DLD1 (cell line): Measurements from ENCODE around the gene CFB.

Source experiments
- in situ Hi-C: cut with HindIII; loops from 2 replicates; pipeline ENCODE4 v1.10.0; 2017; ENCODE audit warnings: low sequenced_read_pairs

Gene CFB

DNA sequence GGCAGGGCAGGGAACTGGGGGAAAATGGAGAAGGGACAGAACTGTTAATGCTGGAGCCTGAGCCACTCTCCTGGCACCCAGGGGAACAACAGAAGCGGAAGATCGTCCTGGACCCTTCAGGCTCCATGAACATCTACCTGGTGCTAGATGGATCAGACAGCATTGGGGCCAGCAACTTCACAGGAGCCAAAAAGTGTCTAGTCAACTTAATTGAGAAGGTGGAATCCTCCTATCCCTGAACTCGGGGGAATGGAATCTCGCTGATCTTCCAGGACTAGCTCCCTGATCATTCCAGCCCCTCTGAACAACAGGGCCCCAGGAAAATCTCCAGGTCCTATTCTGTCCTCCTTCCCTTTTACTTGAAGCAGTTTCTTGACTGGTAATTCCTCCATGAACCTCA lies 2.0 kb downstream of the CFB start:
- in situ Hi-C loops = no loop called here

DNA sequence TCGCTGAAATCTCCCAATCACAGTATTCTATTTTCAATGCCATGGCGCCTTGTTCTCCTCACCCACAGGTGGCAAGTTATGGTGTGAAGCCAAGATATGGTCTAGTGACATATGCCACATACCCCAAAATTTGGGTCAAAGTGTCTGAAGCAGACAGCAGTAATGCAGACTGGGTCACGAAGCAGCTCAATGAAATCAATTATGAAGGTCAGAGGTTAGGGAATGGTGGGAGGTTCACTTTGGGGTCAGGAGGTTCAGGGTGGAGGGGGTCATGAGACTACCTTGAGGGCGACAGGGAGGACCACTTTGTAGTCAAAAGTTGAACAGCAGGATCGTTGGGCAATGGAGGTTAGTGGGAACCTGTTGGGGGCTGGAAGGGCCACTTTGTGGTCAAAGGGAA lies 2.4 kb downstream of the CFB start:
- in situ Hi-C loops = no loop called here

DNA sequence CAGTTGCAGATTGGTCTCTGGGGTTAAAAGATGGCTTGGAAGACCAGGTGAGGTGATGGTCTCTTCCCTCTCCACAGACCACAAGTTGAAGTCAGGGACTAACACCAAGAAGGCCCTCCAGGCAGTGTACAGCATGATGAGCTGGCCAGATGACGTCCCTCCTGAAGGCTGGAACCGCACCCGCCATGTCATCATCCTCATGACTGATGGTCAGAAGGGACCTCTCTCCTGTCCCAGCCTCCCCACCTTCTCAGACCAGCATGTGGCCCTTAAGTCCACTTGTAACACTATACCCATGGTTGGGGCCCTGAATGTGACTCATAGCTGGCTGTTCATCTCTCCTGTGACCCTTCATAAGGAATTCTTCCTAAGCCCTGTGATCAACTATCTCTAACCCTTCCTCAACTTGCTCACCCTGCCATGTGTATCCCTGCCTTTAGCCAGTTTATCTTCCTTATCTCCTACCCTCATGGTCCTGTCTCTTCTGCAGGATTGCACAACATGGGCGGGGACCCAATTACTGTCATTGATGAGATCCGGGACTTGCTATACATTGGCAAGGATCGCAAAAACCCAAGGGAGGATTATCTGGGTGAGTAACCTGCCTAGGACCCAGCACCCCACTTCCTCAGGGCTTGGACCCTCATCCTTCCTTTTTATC lies 3.0 kb downstream of the CFB start:
- in situ Hi-C loops = no loop called here

DNA sequence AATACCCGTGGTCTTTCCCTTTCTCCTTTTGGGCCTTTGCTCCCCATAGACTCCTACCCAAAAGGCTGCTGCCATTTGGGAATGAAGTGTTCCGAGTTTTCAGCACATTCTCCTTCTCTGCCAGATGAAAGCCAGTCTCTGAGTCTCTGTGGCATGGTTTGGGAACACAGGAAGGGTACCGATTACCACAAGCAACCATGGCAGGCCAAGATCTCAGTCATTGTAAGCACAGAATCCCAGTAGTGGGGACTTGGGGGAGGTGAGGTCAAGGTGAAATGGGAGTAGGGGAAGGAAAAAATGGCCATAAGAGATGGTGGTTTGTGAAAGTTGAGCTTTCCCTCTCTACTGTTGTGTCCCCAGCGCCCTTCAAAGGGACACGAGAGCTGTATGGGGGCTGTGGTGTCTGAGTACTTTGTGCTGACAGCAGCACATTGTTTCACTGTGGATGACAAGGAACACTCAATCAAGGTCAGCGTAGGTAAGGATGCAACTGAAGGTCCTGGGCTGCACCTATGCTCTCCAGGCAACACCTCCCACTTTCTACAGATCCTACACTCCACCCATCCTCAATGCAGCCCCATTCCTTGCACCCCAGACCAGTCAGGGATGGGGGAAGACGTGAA lies 4.1 kb downstream of the CFB start:
- in situ Hi-C loops = no loop called here

DNA sequence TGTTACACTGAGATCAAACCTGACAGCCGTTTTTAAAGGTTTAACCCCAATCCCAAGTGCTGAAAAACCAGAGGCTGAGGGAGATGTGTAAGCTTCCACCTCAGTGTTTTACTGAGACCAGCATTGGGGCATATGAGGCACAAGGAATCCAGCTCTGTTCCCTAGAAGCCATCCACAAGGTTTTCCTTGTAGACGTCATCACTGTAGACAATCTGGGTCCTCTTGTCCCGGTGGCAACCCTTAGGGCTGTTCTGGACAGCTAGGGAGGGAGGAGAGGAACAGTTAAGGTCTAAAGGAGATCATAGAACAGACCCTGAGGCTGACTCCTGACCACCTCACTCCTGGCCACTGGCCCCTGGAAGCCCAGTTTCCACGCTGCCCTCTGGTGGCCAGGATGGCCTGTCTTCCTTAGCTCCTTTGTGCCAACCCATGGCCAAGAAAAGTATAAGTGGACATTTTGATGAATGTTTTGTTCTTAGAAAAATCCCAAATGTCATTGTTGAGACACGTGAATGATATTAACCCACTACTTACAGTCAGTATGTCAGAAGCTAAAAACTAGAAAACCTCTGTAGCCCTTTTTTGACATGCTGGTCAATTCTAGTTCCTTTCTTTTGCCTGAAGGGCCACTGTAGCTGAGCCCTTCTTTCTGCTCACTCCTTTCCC lies 6.4 kb downstream of the CFB start:
- in situ Hi-C loops = no loop called here

DNA sequence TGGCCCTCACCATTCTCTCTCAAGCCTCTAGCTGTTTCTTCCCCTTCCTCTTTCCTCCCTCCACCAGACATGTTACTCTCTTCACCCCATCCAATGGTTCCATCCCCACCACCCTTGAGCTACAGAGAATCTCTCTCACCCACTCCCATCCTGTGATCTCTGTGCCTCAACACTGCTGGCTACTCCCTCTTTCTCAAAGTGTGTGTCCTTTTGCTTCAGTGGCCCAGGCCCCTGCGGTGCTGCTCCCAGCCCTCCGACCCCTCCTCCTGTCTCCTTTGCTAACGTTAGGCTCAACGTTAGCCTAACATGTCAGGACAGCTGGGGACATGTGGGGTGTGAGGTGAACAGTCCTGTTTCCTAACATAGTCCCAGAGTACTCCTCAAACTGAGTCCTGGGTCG lies 7.0 kb downstream of the CFB start:
- in situ Hi-C loops = no loop called here

DNA sequence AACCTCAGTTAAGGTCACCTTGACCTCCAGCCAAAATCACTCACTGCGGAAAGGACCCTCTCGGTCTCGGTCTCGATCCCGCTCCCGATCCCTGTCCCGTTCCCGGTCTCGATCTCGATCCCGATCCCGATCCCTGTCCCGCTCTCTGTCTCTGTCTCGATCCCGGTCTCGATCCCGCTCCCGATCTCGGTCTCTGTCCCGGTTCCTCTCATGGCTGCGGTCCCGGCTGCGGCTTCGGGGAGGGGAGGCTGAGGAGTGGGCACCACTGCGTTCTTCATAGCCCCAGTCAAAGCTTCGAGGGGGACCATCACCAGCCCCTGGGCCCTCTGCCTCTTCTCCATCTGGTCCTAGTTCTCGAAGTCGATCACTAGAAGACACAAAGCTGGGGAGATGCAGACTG lies 8.6 kb downstream of the CFB start:
- in situ Hi-C loops = no loop called here

DNA sequence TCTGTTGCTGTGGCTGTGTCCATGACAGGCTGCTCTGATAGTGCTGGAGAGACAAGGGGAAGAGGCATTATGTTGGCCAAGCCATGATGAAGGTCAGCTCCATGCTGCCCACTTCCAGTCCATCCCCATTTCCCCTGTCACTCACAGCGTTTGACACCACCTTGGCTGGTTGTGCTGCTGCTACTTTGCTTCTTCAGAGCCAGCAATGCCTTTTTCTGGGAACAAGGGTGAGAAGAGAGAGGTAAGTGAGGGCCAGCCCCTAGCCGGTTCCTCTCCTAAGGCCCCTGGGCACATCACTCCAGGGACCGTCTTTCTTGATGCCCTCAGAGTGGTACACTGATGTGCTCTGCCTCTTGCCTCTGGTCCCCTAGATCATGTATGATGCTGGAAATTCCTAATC lies 10.9 kb downstream of the CFB start:
- in situ Hi-C loops = no loop called here

DNA sequence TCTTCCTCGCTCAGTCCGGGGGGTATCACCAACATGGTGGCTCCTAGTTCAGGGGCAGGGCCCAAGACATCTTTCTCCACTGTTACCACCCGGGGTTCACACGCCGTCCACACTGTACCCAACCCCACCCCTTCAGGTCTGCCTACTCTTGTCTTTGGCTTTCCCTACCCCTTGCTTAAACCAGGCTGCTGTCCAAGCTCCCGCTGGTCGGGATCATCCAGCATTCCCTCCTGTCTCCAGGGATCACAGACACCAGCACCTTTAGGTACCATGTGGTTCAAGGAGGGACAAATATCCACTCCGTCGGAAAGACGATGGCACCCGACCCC lies 12.5 kb downstream of the CFB start:
- in situ Hi-C loops = no loop called here

DNA sequence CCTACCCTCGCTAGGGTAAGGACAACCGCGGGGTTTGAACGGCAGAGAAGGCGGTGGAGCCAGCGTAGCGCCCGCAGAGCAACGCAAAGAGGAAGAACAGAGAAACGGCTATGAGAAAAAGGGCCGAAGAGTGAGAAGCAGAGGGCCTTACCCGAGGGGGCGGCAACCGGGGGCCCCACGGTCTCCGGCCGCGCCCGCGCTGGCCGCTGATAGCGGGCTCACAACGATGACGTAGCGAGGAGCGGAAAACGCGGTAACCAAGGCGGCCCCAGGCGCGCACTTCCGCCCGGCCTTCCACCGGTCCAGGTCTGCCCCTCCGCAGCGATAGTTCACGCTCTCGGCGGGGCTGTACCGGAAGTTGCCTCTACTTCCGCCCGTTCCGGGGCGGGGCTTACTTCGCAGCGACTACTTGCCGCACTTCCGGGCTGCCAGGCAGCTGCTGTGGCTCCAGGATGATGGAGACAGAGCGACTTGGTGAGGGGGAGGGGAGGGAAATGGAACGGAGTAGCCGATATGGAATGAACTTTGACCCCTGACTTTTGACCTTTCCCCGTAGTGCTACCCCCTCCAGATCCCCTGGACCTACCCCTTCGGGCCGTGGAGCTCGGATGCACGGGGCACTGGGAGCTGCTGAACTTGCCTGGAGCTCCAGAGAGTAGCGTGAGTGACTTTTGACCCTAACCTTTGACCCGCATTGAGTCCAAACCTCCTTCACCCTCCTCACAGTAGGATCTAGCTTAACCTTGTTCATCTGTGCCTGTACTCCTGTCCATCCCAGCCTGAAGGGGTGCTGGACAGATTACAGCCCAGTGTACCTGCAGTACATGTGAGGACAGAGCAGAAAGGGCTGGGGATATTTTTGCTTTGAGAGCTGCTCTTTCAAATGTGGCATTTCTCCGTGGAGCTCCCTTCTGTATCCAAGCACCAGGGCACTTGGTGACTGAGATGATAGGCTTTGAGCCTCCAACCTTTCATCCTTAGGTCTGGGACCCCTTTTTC lies 13.1 kb downstream of the CFB start, which contains the start of the genes NELFE and SKIC2:
NELFE (minus strand) TSS at position 231 of the 999 bp plus-strand sequence. CDS start 525 bp downstream, outside the sequence.
SKIC2 (plus strand) TSS at position 435 of the 999 bp plus-strand sequence; CDS start at position 453, 18 bp downstream.
- in situ Hi-C loops = no loop called here

DNA sequence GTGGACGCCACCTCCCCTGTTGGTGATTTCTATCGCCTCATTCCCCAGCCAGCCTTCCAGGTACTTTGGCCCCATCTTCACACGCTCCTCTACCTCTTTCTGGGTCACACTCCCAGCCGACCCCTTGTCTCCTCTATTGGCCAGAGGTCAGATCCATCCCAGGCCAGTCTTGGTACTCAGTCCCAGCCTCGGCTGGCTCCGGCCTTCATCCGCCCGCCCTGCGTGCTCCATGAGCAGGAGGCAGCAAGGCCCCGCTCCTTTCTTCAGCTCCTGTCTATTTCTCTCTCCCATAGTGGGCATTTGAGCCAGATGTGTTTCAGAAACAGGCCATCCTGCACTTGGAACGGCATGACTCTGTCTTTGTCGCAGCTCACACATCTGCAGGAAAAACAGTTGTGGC lies 15.7 kb downstream of the CFB start:
- in situ Hi-C loops = no loop called here

DNA sequence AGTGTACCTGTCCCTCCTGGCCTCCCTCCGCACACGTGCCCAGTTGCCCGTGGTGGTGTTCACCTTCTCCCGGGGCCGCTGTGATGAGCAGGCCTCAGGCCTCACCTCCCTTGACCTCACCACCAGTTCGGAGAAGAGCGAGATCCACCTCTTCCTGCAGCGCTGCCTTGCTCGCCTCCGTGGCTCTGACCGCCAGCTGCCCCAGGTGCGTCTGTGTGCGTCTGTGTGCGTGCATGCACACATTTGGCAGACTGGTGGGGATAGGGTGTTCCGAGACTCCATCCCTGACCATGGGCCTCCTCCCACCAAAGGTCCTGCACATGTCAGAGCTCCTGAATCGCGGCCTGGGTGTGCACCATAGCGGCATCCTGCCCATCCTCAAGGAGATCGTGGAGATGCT lies 18.0 kb downstream of the CFB start:
- in situ Hi-C loops = no loop called here

DNA sequence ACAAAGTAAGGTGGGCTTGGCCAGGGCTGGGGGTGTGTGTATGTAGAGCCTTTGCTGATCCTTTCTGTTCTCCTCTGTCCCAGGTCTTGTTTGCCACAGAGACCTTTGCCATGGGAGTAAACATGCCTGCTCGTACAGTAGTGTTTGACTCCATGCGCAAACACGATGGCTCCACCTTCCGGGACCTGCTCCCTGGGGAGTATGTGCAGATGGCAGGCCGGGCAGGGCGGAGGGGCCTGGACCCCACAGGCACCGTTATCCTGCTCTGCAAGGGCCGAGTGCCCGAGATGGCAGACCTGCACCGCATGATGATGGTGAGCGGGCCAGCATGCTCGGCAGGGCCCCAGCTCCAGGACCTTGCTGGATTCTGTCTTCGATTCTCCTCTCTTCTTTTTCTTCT lies 19.8 kb downstream of the CFB start:
- in situ Hi-C loops = no loop called here

DNA sequence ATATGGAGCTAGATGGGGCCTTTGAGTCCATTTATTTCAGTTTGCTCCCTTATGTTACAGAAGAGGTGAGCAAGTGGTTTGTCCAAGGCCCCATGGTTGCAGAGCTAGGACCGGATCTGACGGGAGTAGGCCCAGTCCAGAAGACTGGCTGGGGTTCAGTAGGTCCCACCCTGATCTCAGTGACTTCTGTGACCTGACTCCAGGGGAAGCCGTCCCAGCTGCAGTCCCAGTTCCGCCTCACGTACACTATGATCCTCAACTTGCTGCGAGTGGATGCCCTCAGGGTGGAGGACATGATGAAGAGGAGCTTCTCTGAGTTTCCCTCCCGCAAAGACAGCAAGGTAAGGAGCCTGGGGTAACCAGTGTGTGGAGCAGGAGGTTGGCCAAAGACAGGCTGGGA lies 20.6 kb downstream of the CFB start:
- in situ Hi-C loops = no loop called here

DNA sequence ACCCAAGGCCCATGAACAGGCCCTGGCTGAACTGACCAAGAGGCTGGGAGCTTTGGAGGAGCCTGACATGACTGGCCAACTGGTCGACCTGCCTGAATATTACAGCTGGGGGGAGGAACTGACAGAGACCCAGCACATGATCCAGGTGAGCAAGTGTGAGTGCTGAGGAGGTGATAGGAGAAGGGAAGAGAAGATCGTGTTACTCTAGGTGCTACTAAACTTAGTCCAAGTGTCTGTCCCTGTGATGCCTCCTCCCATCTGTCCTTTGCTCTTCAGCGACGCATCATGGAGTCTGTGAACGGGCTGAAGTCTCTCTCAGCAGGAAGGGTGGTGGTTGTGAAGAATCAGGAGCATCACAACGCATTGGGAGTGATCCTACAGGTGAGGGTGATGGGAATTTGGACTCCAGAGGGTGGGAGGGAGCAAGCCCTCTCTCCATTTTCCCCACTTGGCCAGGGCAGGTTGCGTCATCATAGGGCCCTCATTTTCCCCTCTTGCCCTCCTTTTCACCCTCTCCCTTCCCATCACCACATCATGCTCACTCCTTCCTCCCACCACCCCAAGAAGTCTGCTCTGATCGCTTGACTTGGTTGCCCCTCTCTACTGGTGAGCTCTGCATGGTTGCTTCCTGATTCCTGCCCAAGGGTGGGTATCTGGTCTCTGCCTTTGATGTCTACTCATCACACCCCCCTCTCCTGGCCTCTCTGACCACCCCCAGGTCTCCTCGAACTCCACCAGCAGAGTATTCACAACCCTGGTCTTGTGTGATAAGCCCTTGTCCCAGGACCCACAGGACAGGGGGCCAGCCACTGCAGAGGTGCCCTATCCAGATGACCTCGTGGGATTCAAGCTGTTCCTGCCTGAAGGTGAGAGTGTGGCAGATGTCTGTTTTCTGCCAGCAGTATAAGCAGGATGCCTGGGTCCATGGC lies 21.4 kb downstream of the CFB start:
- in situ Hi-C loops = no loop called here

DNA sequence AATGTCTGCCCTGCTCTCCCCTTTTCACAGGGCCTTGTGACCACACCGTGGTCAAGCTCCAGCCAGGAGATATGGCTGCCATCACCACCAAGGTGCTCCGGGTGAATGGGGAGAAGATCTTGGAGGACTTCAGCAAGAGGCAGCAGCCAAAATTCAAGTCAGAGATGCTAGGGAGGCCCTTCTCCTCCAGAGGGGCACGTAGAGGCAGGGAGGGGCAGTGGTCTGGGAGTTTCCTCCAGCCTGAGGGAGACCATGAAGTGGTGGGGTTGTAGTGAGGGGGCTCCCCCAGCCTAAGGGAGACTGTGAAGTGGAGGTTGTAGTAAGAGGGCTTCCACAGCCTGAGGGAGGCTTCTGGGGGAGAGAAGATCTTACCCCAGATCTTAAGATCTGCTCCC lies 22.0 kb downstream of the CFB start:
- in situ Hi-C loops = no loop called here

DNA sequence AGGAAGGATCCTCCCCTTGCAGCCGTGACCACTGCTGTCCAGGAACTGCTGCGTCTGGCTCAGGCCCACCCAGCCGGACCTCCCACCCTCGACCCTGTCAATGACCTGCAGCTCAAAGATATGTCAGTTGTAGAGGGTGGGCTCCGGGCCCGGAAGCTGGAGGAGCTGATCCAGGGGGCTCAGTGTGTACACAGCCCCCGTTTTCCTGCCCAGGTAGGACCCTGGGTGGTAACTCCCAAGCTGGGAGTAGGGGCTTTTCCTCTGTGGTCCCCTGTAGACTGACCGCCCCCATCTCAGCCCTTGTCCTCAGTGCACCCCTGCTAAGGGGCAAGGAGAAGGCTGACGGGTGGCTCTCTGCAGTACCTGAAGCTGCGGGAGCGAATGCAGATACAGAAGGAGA lies 22.4 kb downstream of the CFB start:
- in situ Hi-C loops = no loop called here

DNA sequence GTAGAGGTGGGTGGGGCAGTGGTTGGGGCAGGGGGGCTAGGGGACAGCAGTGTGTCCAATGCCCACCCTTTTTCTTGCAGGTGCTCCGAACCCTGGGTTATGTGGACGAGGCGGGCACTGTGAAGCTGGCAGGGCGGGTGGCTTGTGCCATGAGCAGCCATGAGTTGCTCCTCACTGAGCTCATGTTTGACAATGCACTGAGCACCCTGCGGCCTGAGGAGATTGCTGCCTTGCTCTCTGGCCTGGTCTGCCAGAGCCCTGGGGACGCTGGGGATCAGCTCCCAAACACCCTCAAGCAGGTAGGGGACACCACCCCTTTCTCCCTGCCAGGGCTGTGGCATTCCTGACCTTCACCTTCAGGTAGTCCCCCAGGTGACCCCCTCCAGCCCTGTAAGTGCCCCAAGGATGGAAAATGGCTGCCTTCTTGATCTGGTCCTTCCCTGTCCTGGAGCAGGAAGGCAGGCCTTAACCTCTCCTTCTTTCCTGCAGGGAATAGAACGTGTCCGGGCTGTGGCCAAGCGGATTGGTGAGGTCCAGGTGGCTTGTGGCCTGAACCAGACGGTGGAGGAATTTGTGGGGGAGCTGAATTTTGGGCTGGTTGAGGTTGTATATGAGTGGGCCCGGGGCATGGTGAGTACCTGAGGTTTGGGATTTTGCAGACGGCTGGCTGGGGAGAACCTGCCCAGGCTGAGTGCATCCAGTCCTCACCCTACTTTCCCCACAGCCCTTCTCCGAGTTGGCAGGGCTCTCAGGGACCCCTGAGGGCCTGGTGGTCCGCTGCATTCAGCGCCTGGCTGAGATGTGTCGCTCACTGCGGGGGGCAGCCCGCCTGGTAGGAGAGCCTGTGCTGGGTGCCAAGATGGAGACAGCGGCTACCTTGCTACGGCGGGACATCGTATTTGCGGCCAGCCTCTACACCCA lies 23.2 kb downstream of the CFB start:
- in situ Hi-C loops = no loop called here
